Measurements from ENCODE around the gene STK38. TPM values are rescaled to one million over a fixed set of nuclear protein-coding genes. Genes with fewer than 3 reads are reported as not detected.

The STK38 gene
- total RNA-seq, 2 experiments from 2014 or later, result 29.4 to 42.5 TPM

DNA sequence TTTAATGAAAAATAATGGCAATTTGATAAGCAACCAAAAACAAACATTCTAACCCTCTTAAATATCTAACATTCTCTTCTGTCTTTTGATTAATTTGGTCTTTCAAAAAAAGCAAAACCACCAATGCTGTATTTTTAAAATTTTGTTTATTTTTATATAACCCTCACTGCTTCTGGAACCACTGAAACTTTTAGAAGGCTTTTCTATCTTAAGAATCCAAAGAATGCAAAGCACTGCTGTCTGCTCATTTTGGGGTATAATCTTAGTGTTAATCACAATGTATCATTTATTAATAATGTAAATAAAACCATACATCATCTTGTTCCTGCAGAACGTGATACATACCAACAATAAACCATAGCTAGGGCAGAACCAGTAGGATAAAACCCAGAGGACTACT, 14.0 kb downstream of the STK38 start:
- no peaks in the 10 kb centered on the region for H3K9me2 ChIP-seq (ENCODE audit: insufficient read depth, low read length)
- H4K20me1 ChIP-seq (ENCODE audit: insufficient read depth, low read length), result no peaks in the 10 kb centered on the region
- ChIA-PET CTCF (ENCODE audit: unreplicated experiment) (no interaction called here), POLR2A (interaction anchor here (0.6 to 2.2 kb wide), 5 partner anchors 11 to 771 kb away, joined by 3 to 7 read pairs (median 4); no protein-coding TSS in a partner anchor)
- H3K4me3 ChIP-seq (ENCODE audit: low read depth, low read length, poor library complexity, severe bottlenecking), result no peak overlapping the region
- DNase-seq (ENCODE audit: low spot score), result no peak
- BruUV-seq (replicated peaks), result no TSS peak
- H3K36me3 ChIP-seq (ENCODE audit: insufficient read depth, low read length), result peaks cover 94% of the 10 kb centered on the region
- no peak overlapping the region for H3K27ac ChIP-seq (ENCODE audit: low read depth, low read length, poor library complexity, severe bottlenecking)
- no peak for TF ChIP-seq EZH2phosphoT487 (IDR thresholded peaks at IDR 0.05; ENCODE audit: borderline replicate concordance, low read depth, low read length)
- TF ChIP-seq, protein P1, sequence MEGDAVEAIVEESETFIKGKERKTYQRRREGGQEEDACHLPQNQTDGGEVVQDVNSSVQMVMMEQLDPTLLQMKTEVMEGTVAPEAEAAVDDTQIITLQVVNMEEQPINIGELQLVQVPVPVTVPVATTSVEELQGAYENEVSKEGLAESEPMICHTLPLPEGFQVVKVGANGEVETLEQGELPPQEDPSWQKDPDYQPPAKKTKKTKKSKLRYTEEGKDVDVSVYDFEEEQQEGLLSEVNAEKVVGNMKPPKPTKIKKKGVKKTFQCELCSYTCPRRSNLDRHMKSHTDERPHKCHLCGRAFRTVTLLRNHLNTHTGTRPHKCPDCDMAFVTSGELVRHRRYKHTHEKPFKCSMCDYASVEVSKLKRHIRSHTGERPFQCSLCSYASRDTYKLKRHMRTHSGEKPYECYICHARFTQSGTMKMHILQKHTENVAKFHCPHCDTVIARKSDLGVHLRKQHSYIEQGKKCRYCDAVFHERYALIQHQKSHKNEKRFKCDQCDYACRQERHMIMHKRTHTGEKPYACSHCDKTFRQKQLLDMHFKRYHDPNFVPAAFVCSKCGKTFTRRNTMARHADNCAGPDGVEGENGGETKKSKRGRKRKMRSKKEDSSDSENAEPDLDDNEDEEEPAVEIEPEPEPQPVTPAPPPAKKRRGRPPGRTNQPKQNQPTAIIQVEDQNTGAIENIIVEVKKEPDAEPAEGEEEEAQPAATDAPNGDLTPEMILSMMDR (conservative IDR thresholded peaks at IDR 0.05; ENCODE audit: low read length), result no peak
- peaks cover 51% of the 10 kb centered on the region; the same call in 1 of the 2 replicates for H3K79me2 ChIP-seq (ENCODE audit: insufficient read depth, low read depth, low read length)
- no peaks in the 10 kb centered on the region for H3K9me3 ChIP-seq (ENCODE audit: low read length)
- no peak overlapping the region for H3K4me2 ChIP-seq (ENCODE audit: low read length)
- no peak overlapping the region for H2AFZ ChIP-seq (ENCODE audit: low read length)
- no peaks in the 10 kb centered on the region for H3K4me1 ChIP-seq (ENCODE audit: insufficient read depth, low read length, poor library complexity, severe bottlenecking)
- intact Hi-C loops (cut with micrococcal nuclease; ENCODE audit: unreplicated experiment), result no loop called here

DNA sequence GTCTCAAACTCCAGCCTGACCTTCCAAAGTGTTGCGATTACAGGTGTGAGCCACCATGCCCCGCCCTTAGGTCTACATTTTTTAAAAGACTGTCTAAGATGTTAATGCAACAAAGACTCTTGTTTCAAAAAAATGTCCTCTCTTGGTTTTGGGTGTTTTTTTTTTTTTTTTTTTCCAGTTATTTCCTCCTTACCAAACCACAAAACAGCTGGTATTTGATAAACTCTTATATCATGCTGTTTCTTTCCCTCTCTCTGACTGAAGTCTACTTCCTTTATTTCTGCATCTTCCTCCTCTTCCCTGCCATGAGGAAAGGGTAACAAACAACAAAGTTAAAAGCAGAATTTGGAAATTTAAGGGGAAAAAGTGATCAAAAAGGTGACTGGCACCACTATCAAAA, 21.2 kb downstream of the STK38 start:
- CTCF ChIA-PET (ENCODE audit: unreplicated experiment), result no interaction called here
- H3K36me3 ChIP-seq (ENCODE audit: insufficient read depth, low read length), result peaks cover 82% of the 10 kb centered on the region
- BruUV-seq (replicated peaks), result no TSS peak

DNA sequence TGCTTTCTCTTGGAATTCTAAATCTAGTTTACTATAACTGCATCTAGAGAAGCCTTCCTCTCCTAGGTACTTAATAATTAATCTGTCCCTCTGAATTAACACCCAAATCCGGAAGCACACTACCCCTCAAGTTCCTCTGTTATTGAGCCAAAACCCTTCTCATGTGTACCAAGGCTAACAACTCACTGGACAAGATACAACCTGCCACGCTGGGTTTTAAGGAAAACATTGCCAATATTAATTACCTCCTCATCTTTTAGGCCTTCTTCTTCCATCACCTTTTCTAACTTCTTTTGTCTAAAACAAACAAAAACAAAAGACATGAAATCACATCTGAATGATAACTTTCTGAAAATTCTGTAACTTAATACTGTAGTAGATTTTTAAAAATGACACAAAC, 21.9 kb downstream of the STK38 start:
- TF ChIP-seq EZH2phosphoT487 (IDR thresholded peaks at IDR 0.05; ENCODE audit: borderline replicate concordance, low read depth, low read length), result no peak
- TF ChIP-seq, protein P1 (conservative IDR thresholded peaks at IDR 0.05; ENCODE audit: low read length), result no peak
- no peaks in the 10 kb centered on the region for H3K9me2 ChIP-seq (ENCODE audit: insufficient read depth, low read length)
- no peak overlapping the region for H3K4me2 ChIP-seq (ENCODE audit: low read length)
- no peak overlapping the region for H2AFZ ChIP-seq (ENCODE audit: low read length)
- no peaks in the 10 kb centered on the region for H4K20me1 ChIP-seq (ENCODE audit: insufficient read depth, low read length)
- no peak overlapping the region for H3K27ac ChIP-seq (ENCODE audit: low read depth, low read length, poor library complexity, severe bottlenecking)
- no peak for DNase-seq (ENCODE audit: low spot score)
- no peaks in the 10 kb centered on the region; the same call in 1 of the 2 replicates for H3K79me2 ChIP-seq (ENCODE audit: insufficient read depth, low read depth, low read length)
- intact Hi-C loops (cut with micrococcal nuclease; ENCODE audit: unreplicated experiment), result no loop called here
- no peaks in the 10 kb centered on the region for H3K4me1 ChIP-seq (ENCODE audit: insufficient read depth, low read length, poor library complexity, severe bottlenecking)
- no peak overlapping the region for H3K4me3 ChIP-seq (ENCODE audit: low read depth, low read length, poor library complexity, severe bottlenecking)
- POLR2A ChIA-PET, result no interaction called here
- peaks cover 83% of the 10 kb centered on the region for H3K36me3 ChIP-seq (ENCODE audit: insufficient read depth, low read length)
- no peaks in the 10 kb centered on the region for H3K9me3 ChIP-seq (ENCODE audit: low read length)
- BruUV-seq (replicated peaks), result no TSS peak
- CTCF ChIA-PET (ENCODE audit: unreplicated experiment), result no interaction called here

More for the DNA sequence above, 21.2 kb downstream of the STK38 start:
- TF ChIP-seq, protein P1 (conservative IDR thresholded peaks at IDR 0.05; ENCODE audit: low read length), result no peak
- no peak for TF ChIP-seq EZH2phosphoT487 (IDR thresholded peaks at IDR 0.05; ENCODE audit: borderline replicate concordance, low read depth, low read length)
- POLR2A ChIA-PET, result no interaction called here
- Histone ChIP-seq H3K79me2 (ENCODE audit: insufficient read depth, low read depth, low read length) (no peaks in the 10 kb centered on the region; the same call in 1 of the 2 replicates), H3K27ac (ENCODE audit: low read depth, low read length, poor library complexity, severe bottlenecking) (no peak overlapping the region), H3K9me3 (ENCODE audit: low read length) (no peaks in the 10 kb centered on the region), H3K4me3 (ENCODE audit: low read depth, low read length, poor library complexity, severe bottlenecking) (no peak overlapping the region), H3K4me2 (ENCODE audit: low read length) (no peak overlapping the region), H4K20me1 (ENCODE audit: insufficient read depth, low read length) (no peaks in the 10 kb centered on the region), H3K9me2 (ENCODE audit: insufficient read depth, low read length) (no peaks in the 10 kb centered on the region), H3K4me1 (ENCODE audit: insufficient read depth, low read length, poor library complexity, severe bottlenecking) (no peaks in the 10 kb centered on the region), H2AFZ (ENCODE audit: low read length) (no peak overlapping the region)
- no peak for DNase-seq (ENCODE audit: low spot score)
- intact Hi-C loops (cut with micrococcal nuclease; ENCODE audit: unreplicated experiment), result no loop called here
